ACC112 (cell line): ENCODE measurements around the gene SMC6.

Source experiments
- H2AFZ ChIP-seq: fragments of 200-600 bp; sonication (generic); one replicate; pipeline ENCODE4 v1.6.0; 2017; ENCODE audit warnings: antibody characterized with exemption, low read length; ENCODE audit not compliant: unreplicated experiment
- H3K27ac ChIP-seq: fragments of 200-600 bp; sonication (generic); 2 replicates; pipeline ENCODE4 v1.5.1; 2014; ENCODE audit warnings: low read depth, mild to moderate bottlenecking, antibody characterized with exemption, low read length, moderate library complexity
- H3K27me3 ChIP-seq: fragments of 200-600 bp; sonication (generic); 2 replicates; pipeline ENCODE4 v1.6.1; 2014; ENCODE audit warnings: mild to moderate bottlenecking, antibody characterized with exemption, low read length, moderate library complexity, mixed read lengths; ENCODE audit not compliant: insufficient read depth
- H3K36me3 ChIP-seq: fragments of 200-600 bp; sonication (generic); 2 replicates; pipeline ENCODE4 v1.6.1; 2016; ENCODE audit warnings: mild to moderate bottlenecking, antibody characterized with exemption, low read length, moderate library complexity, mixed read lengths; ENCODE audit not compliant: insufficient read depth
- H3K4me1 ChIP-seq: fragments of 200-600 bp; sonication (generic); one replicate; pipeline ENCODE4 v1.6.1; 2016; ENCODE audit warnings: low read length, mixed read lengths; ENCODE audit not compliant: insufficient read depth, unreplicated experiment, control insufficient read depth
- H3K4me3 ChIP-seq: fragments of 200-600 bp; sonication (generic); 2 replicates; pipeline ENCODE4 v1.5.1; 2014; ENCODE audit warnings: mild to moderate bottlenecking, low read depth, low read length
- H3K79me2 ChIP-seq: fragments of 200-600 bp; sonication (generic); one replicate; pipeline ENCODE4 v1.6.0; 2016; ENCODE audit warnings: low read length; ENCODE audit not compliant: control insufficient read depth, unreplicated experiment, insufficient read depth

Gene SMC6, protein sequence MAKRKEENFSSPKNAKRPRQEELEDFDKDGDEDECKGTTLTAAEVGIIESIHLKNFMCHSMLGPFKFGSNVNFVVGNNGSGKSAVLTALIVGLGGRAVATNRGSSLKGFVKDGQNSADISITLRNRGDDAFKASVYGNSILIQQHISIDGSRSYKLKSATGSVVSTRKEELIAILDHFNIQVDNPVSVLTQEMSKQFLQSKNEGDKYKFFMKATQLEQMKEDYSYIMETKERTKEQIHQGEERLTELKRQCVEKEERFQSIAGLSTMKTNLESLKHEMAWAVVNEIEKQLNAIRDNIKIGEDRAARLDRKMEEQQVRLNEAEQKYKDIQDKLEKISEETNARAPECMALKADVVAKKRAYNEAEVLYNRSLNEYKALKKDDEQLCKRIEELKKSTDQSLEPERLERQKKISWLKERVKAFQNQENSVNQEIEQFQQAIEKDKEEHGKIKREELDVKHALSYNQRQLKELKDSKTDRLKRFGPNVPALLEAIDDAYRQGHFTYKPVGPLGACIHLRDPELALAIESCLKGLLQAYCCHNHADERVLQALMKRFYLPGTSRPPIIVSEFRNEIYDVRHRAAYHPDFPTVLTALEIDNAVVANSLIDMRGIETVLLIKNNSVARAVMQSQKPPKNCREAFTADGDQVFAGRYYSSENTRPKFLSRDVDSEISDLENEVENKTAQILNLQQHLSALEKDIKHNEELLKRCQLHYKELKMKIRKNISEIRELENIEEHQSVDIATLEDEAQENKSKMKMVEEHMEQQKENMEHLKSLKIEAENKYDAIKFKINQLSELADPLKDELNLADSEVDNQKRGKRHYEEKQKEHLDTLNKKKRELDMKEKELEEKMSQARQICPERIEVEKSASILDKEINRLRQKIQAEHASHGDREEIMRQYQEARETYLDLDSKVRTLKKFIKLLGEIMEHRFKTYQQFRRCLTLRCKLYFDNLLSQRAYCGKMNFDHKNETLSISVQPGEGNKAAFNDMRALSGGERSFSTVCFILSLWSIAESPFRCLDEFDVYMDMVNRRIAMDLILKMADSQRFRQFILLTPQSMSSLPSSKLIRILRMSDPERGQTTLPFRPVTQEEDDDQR

DNA sequence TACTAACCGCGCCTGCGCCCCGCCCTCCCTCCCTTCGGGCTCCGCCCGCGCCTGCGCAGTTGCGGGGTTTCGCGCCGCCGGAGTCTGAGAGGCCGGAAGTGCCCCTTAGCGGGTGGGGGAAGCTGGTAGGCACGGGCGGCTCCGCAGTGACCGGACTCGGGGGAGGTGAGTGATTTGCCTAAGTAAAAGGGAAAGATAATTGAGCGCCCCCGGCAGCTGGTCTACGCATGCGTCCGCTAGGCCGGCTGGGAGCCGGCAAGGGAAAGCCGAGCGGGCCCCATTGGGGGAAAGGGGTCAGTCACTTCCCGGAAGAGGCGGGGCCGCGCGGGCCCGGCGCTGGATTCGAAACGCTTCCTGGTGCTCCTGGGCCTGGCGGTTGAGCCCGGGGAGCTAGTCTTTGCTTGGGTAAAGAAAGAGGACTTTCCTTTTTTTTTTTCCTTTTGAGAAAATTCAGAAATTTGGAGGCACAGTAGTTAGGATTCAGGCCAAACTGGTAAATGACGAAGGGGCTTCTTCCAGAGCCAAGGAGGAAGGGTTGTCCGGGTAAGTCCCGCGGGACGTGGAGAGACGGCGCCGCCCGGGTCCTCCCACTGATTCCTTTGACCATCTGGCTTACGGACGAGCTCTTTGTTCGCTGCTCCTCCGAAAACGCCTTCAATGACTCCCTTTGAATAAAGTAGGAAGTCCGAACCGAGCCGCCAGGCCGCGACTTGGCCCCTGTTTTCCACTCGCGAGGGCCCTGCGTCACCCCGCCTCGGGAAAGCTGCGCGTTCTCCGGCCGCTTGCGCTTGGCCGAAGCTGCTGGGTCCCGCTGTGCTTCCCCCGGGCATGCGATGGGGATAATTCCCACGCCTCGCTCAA is at the start of gene SMC6, which contains the start of gene GEN1:
Gene SMC6, minus strand, starts transcription at position 8 of the 861 bp plus-strand sequence. CDS start 7,864 bp downstream, outside the sequence.
Gene GEN1, plus strand, starts transcription at position 336 of the 861 bp plus-strand sequence. CDS start 5,806 bp downstream, outside the sequence.
- Histone ChIP-seq H3K4me1 (peaks cover 39% of the 10 kb centered on the region), H3K36me3 (no peaks in the 10 kb centered on the region), H2AFZ (peak within 1 kb of the TSS; percentile 78), H3K27ac (peak within 1 kb of the TSS; percentile 95), H3K27me3 (no peaks in the 10 kb centered on the region), H3K4me3 (peak within 1 kb of the TSS; percentile 93), H3K79me2 (peaks cover 86% of the 10 kb centered on the region)

DNA sequence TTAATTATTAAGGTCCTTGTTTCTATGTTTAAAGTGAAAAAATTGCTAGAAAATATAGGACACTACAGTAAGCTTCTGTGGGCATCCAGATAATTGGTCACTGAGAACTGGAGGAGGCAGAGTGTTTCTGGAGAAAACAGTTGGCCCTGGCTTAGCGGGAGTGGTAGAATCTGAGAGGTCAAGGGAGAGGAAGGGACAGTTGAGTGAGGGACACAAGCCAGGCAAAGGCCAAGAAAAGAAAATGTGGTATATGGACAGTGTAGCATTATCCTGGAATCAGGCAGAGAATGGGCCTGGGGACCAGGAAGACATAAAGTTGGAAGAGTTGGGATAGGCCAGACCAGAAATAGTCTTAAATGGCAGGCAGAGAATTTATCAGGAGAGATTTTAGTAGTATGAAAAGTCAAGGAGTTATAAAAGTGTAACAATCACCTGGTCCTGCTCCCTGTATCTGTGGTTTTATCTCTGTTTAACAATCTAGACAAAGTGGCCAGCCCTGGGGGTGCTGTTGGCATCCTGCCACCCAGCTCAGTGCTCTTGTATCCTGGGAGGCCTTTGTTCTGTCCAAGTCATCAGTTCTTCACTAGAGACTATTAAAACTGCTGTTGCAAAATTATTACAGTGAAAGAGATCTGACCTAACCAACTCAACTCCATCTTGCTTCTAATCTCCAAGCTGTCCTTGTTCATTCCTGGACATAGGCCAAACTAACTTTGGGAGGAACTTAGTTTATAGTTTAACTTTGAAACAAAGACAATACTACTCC is 47.3 kb upstream of the SMC6 start:
- Histone ChIP-seq H3K4me3 (no peak overlapping the region), H2AFZ (no peak overlapping the region), H3K79me2 (no peaks in the 10 kb centered on the region), H3K27me3 (peaks cover 64% of the 10 kb centered on the region), H3K27ac (no peak overlapping the region), H3K36me3 (no peaks in the 10 kb centered on the region), H3K4me1 (no peaks in the 10 kb centered on the region)

DNA sequence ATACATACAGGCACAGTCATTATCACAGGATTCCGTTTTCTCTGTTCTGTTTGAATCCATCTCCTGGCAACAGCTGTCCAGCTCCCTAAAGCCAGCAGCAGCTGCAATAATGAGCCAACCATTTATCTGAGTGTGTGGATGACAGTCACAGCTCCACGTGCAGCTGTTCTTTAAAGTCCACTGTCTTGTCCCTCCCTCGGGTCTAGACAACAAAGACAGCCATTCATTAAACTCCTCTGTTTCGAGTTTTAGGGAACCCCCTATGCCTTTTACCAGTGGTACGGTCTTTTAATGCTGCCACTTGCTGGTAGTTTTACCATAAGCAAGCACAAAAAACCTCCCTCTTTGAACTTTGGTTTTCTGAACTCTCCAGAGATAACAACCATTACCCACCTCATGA is 46.6 kb upstream of the SMC6 start:
- no peak overlapping the region for H3K4me3 ChIP-seq

GRCh38 chr2:17799301-17800120 is 45.9 kb upstream of the SMC6 start:
- no peaks in the 10 kb centered on the region for H3K36me3 ChIP-seq
- H3K79me2 ChIP-seq: no peaks in the 10 kb centered on the region
- peaks cover 64% of the 10 kb centered on the region for H3K27me3 ChIP-seq
- no peak overlapping the region for H3K27ac ChIP-seq
- H3K4me1 ChIP-seq: no peaks in the 10 kb centered on the region
- H3K4me3 ChIP-seq: no peak overlapping the region
- no peak overlapping the region for H2AFZ ChIP-seq

More for the DNA sequence above, 46.6 kb upstream of the SMC6 start:
- Histone ChIP-seq H3K27ac (no peak overlapping the region), H3K36me3 (no peaks in the 10 kb centered on the region), H3K4me1 (no peaks in the 10 kb centered on the region), H3K79me2 (no peaks in the 10 kb centered on the region), H3K27me3 (peaks cover 64% of the 10 kb centered on the region), H2AFZ (no peak overlapping the region)

GRCh38 chr2:17798338-17798737 is 44.7 kb upstream of the SMC6 start:
- no peaks in the 10 kb centered on the region for H3K36me3 ChIP-seq
- no peak overlapping the region for H3K4me3 ChIP-seq
- no peaks in the 10 kb centered on the region for H3K79me2 ChIP-seq
- H2AFZ ChIP-seq: no peak overlapping the region
- H3K27ac ChIP-seq: no peak overlapping the region
- H3K27me3 ChIP-seq: peaks cover 55% of the 10 kb centered on the region
- no peaks in the 10 kb centered on the region for H3K4me1 ChIP-seq

DNA sequence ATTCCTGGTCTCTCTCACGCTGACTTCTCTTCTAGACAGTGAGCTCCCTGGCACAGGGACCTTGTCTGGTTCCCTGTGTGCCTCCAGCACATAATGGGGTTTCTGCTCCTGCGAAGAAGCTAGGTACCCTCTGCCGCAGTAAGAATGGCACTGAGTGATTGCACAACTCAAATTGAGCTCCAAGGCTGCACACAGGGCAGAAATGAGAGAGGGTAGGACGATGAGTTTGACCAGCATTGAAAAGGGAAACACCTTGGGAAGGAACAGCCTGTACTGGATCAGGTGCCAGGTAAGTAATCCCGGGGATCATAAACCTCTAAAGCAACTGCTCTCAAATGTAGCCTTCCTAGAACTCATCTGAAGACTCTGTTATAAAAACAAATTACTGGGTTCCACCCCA is 41.7 kb upstream of the SMC6 start:
- H3K79me2 ChIP-seq: no peaks in the 10 kb centered on the region
- no peaks in the 10 kb centered on the region for H3K4me1 ChIP-seq
- H3K36me3 ChIP-seq: no peaks in the 10 kb centered on the region
- no peak overlapping the region for H3K27ac ChIP-seq
- peaks cover 56% of the 10 kb centered on the region for H3K27me3 ChIP-seq
- no peak overlapping the region for H2AFZ ChIP-seq
- no peak overlapping the region for H3K4me3 ChIP-seq

DNA sequence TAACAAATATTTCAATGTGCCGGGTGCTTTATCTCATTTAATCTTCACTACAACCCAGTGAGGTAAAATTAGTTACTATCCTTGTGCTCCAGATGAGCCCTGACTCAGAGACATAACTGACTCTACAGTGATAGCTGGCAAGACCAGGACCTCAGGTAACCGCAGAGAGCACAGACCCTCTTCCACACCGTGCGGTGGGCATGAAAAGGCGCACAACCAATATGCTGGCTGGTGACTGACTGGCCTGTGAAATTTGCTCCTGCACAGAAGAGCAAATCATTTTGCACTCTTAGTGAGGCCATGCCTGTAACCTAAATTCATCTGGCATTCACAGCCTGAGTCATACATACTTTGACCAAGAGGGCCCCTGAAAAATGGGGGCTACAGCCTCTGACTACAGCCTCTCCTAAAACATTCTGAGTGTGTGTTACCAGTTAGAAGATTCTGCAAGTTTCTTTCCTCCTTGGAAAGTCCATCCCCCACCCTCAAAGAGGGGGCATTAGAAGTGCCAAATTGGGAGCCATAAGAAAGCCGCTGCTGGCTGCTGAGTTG is 40.3 kb upstream of the SMC6 start:
- no peaks in the 10 kb centered on the region for H3K79me2 ChIP-seq
- no peak overlapping the region for H3K27ac ChIP-seq
- no peaks in the 10 kb centered on the region for H3K4me1 ChIP-seq
- no peaks in the 10 kb centered on the region for H3K36me3 ChIP-seq
- no peak overlapping the region for H3K4me3 ChIP-seq
- no peak overlapping the region for H2AFZ ChIP-seq
- H3K27me3 ChIP-seq: peaks cover 42% of the 10 kb centered on the region

DNA sequence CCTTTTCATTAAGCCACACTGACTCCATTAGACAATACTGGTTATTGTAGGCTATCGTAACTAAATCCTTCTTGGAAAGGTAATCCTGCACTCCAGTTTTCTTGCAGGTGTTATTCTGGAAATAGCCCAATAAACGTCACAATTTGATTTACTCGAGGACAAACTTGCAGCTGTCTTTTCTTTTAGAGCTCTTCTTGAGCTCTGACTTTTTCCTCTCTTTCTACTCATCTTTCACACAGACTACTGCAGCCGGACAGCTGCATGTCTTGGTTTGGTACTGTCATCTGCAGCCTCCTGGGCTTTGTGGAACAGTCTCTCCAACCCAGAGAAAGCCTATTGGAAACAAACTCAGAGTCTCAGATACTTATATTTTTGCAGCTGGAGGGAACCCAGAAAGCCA is 39.7 kb upstream of the SMC6 start:
- Histone ChIP-seq H3K27me3 (peaks cover 38% of the 10 kb centered on the region), H2AFZ (no peak overlapping the region), H3K27ac (no peak overlapping the region), H3K4me1 (no peaks in the 10 kb centered on the region), H3K4me3 (no peak overlapping the region), H3K79me2 (no peaks in the 10 kb centered on the region), H3K36me3 (no peaks in the 10 kb centered on the region)

GRCh38 chr2:17792515-17792914 is 38.9 kb upstream of the SMC6 start:
- peaks cover 40% of the 10 kb centered on the region for H3K27me3 ChIP-seq
- no peaks in the 10 kb centered on the region for H3K79me2 ChIP-seq
- H3K36me3 ChIP-seq: no peaks in the 10 kb centered on the region
- no peak overlapping the region for H3K4me3 ChIP-seq
- H2AFZ ChIP-seq: no peak overlapping the region
- H3K27ac ChIP-seq: no peak overlapping the region
- no peaks in the 10 kb centered on the region for H3K4me1 ChIP-seq
